ENCODE data around the gene IGFBP5.

DNA sequence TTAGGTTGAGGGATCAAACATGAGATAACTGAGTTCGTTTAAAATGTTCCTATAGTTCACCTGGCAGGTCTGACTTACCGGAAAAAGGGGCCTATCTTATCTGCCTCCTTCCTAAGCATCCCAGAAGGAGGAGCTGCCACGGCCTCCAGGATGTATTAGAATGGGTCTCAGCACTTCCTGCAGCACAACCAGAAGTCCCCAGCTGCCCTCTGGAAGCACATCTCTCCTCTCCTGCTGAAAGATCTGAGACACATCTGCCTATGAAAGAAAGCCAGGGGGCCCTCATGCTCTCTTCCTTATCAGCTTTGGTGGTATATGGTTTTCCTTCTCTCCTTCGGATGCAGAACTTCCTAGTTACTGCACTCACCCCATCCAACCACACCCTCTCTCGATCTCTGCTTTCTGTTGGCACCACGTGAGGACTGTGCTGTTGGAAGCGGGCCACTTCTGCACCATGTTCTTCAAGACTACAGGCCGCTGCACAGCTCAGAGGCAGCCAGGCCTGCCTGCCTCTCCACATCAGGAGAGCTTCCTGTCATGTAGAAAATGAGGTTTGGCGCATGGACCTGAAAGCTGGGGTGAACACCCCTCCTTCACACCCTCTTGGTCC is 6.5 kb downstream of the IGFBP5 start:
- TF ChIP-seq NRF1 (conservative IDR thresholded peaks at IDR 0.05; ENCODE audit: low read depth, low read length) (no peak), ASH2L (IDR thresholded peaks at IDR 0.05; ENCODE audit: borderline replicate concordance, low read depth) (no peak), GABPA (IDR thresholded peaks at IDR 0.05; ENCODE audit: low read depth) (no peak), HDAC2 (IDR thresholded peaks at IDR 0.05) (no peak), EZH2 (IDR thresholded peaks at IDR 0.05; ENCODE audit: borderline replicate concordance, control insufficient read depth, low read depth, low read length) (no peak), RB1 (IDR thresholded peaks at IDR 0.05; ENCODE audit: borderline replicate concordance) (no peak), POLR2A (IDR thresholded peaks at IDR 0.05; ENCODE audit: low read depth, low read length) (no peak), IRF4 (IDR thresholded peaks at IDR 0.05; ENCODE audit: low read depth, low read length) (no peak), NR2C2 (IDR thresholded peaks at IDR 0.05; ENCODE audit: borderline replicate concordance, control insufficient read depth, insufficient read length, low read depth) (no peak), TCF7 (IDR thresholded peaks at IDR 0.05; ENCODE audit: borderline replicate concordance) (no peak), TBL1XR1 (IDR thresholded peaks at IDR 0.05; ENCODE audit: low read depth, low read length) (no peak), CHD4 (IDR thresholded peaks at IDR 0.05) (no peak)
- TF ChIP-seq, protein P1, sequence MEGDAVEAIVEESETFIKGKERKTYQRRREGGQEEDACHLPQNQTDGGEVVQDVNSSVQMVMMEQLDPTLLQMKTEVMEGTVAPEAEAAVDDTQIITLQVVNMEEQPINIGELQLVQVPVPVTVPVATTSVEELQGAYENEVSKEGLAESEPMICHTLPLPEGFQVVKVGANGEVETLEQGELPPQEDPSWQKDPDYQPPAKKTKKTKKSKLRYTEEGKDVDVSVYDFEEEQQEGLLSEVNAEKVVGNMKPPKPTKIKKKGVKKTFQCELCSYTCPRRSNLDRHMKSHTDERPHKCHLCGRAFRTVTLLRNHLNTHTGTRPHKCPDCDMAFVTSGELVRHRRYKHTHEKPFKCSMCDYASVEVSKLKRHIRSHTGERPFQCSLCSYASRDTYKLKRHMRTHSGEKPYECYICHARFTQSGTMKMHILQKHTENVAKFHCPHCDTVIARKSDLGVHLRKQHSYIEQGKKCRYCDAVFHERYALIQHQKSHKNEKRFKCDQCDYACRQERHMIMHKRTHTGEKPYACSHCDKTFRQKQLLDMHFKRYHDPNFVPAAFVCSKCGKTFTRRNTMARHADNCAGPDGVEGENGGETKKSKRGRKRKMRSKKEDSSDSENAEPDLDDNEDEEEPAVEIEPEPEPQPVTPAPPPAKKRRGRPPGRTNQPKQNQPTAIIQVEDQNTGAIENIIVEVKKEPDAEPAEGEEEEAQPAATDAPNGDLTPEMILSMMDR (IDR thresholded peaks at IDR 0.05 in 2 of 3, conservative IDR thresholded peaks at IDR 0.05 in 1 of 3; ENCODE audit: control insufficient read depth in 2 of 3, extremely low read depth in 1 of 3, insufficient read depth in 1 of 3, low read depth in 3 of 3, low read length in 3 of 3), result no peak

All from GM12878 (cell line).